GM19328 (cell line): ENCODE results near the gene EMC8.

ENCODE experiments used
- ATAC-seq: cut with Tn5 transposase; IDR thresholded peaks from one replicate; pipeline ENCODE4 v1.9.1; 2021; ENCODE audit warnings: mild to moderate bottlenecking, moderate library complexity; ENCODE audit not compliant: unreplicated experiment

The EMC8 gene

DNA sequence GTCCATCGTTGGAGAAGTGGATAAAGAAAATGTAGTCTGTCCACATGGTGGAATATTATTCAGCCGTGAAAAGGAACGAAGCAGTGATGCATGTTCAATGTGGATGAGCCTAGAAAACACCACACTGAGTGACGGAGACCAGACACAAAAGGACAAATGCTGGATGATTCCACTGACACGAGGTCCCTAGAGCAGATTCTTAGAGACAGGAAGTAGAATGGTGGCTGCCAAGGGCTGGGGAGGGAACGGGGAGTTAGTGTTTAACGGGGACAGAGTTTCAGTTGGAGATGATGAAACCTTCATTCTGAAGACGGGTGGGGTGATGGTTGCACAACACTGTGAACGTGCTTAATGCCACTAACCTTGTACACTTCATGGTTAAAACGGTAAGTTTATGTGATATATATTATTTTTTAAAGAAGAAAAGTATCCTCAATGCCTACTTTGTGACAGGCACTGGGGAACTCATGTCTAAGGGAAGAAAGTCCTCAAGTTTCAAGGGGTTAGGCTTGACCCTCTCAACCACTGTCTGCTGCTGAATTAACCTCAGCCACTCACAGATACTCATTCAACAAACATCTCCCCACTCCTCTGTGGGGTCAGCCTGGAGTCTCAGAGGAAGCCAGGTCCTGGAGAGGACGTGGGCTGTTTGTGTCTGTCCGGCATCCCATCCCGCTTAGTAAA, 66.0 kb downstream of the EMC8 start:
- no peak for ATAC-seq

- ATAC-seq, result no peak
Measured at GRCh38 chr16:85731179-85731578, 68.2 kb downstream of the EMC8 start.

DNA sequence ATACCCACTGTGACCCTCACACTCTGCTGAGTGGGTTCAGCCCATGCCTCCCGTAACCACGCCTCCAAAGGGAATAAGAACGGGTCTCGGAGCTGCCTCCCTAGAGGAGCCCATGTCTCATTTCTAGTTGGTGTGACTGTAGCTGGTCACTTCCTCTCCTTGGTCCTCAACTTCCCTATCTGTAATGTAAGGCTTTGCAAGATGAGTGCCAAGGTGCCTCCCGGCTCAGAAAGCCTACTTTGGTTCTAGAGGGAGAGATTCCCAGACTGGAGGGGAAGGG, 69.2 kb downstream of the EMC8 start:
- no peak for ATAC-seq

DNA sequence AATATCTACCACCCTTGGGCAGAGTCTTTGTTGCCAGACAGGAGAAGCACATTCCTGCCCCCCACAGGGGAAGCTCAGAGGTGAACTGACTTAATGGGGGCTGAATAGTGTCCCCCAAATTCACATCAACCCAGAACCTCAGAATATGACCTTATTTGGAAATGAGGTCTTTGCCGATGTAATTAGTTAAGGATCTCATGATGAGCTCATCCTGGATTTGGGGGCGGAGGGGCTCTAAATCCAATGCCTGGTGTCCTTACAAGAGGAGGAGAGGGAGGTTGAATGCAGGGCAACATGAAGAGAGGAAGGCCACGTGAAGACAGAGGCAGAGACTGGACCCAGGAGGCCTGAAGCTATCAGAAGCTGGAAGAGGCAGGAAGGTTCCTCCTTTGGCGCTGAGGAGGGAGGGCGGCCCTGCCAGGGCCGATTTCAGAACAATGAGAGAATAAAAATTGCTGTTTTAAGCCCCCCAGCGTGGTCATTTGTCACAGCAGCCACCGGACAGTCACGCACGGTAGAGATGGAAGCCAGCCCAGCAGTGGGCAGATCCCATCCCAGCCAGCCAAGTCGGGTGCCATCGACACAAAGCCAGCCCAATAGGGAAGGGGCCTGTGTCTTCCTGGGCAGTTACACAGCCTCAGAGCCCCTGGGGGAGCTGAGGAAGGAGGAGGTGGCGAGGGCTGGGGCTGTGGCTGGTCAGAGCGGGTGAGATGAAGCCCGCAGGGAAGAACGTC, 69.7 kb downstream of the EMC8 start:
- no peak for ATAC-seq

- ATAC-seq, result no peak
Measured at GRCh38 chr16:85728879-85729278, 70.5 kb downstream of the EMC8 start.
